Activated CD4-positive, alpha-beta T cell treated with anti-CD3 and anti-CD28 coated beads for 1 hour (primary cell): Measurements from ENCODE around the gene RMDN3.

Source experiments
- DNase-seq: peaks from one replicate; pipeline ENCODE4 v3.0.0-alpha.2; 2020

The RMDN3 gene

GRCh38 chr15:40688932-40689799, 65.9 kb downstream of the RMDN3 start:
- DNase-seq, result no peak
